ENCODE measurements around the gene CCIN.
"Not testable (repeated sequence)": the region's sequence is repeated elsewhere in the genome, so short reads cannot be mapped to it uniquely, and the experiment has no call there.

CCIN gene

GRCh38 chr9:36174731-36175130, 5.5 kb downstream of the CCIN start:
- TF ChIP-seq CTCF (IDR thresholded peaks at IDR 0.05): no peak
- peak; percentile 29 for DNase-seq
- Mint-ChIP-seq H3K4me1 (peaks cover 20% of the 10 kb centered on the region), H3K27me3 (ENCODE audit: low read depth, poor library complexity) (peaks cover 4% of the 10 kb centered on the region), H3K36me3 (ENCODE audit: low read depth) (no peaks in the 10 kb centered on the region), H3K9me3 (peaks cover 12% of the 10 kb centered on the region), H3K4me3 (no peak overlapping the region), H3K27ac (peak overlapping the region; percentile 81)

- not testable (repeated sequence) for DNase-seq; H3K4me3 Mint-ChIP-seq; H3K36me3 Mint-ChIP-seq (ENCODE audit: low read depth); H3K27me3 Mint-ChIP-seq (ENCODE audit: low read depth, poor library complexity); H3K27ac Mint-ChIP-seq
- H3K4me1 Mint-ChIP-seq: peaks cover 18% of the 10 kb centered on the region
- peaks cover 16% of the 10 kb centered on the region for H3K9me3 Mint-ChIP-seq
Measured at GRCh38 chr9:36175209-36175608, 6.0 kb downstream of the CCIN start.

GRCh38 chr9:36176496-36176895, 7.3 kb downstream of the CCIN start:
- H3K4me1 Mint-ChIP-seq: peaks cover 18% of the 10 kb centered on the region
- not testable (repeated sequence) for DNase-seq

GRCh38 chr9:36177571-36177970, 8.4 kb downstream of the CCIN start:
- Mint-ChIP-seq H3K4me1 (peaks cover 18% of the 10 kb centered on the region), H3K9me3 (peaks cover 38% of the 10 kb centered on the region), H3K4me3 (no peak overlapping the region), H3K27ac (no peak overlapping the region), H3K27me3 (ENCODE audit: low read depth, poor library complexity) (peaks cover 7% of the 10 kb centered on the region), H3K36me3 (ENCODE audit: low read depth) (no peaks in the 10 kb centered on the region)
- DNase-seq: no peak
- no peak for TF ChIP-seq CTCF (IDR thresholded peaks at IDR 0.05)

More at GRCh38 chr9:36176496-36176895, 7.3 kb downstream of the CCIN start:
- not testable (repeated sequence) for H3K4me3 Mint-ChIP-seq; H3K36me3 Mint-ChIP-seq (ENCODE audit: low read depth); H3K27ac Mint-ChIP-seq; H3K27me3 Mint-ChIP-seq (ENCODE audit: low read depth, poor library complexity)
- peaks cover 28% of the 10 kb centered on the region for H3K9me3 Mint-ChIP-seq

GRCh38 chr9:36180243-36180642, 11.1 kb downstream of the CCIN start:
- H3K4me1 Mint-ChIP-seq; H3K27me3 Mint-ChIP-seq (ENCODE audit: low read depth, poor library complexity); H3K36me3 Mint-ChIP-seq (ENCODE audit: low read depth); H3K4me3 Mint-ChIP-seq; DNase-seq; H3K27ac Mint-ChIP-seq: not testable (repeated sequence)
- peaks cover 38% of the 10 kb centered on the region for H3K9me3 Mint-ChIP-seq

GRCh38 chr9:36187414-36187813, 18.2 kb downstream of the CCIN start:
- H3K4me3 Mint-ChIP-seq: no peak overlapping the region
- peaks cover under 1% of the 10 kb centered on the region for H3K9me3 Mint-ChIP-seq
- H3K27ac Mint-ChIP-seq: no peak overlapping the region
- no peak for TF ChIP-seq CTCF (IDR thresholded peaks at IDR 0.05)
- no peak for DNase-seq
- peaks cover 30% of the 10 kb centered on the region for H3K4me1 Mint-ChIP-seq
- no peaks in the 10 kb centered on the region for H3K36me3 Mint-ChIP-seq (ENCODE audit: low read depth)
- peaks cover 6% of the 10 kb centered on the region for H3K27me3 Mint-ChIP-seq (ENCODE audit: low read depth, poor library complexity)

- no peak for DNase-seq
Measured at GRCh38 chr9:36188212-36188611, 19.0 kb downstream of the CCIN start.

More at GRCh38 chr9:36188212-36188611, 19.0 kb downstream of the CCIN start:
- H3K27me3 Mint-ChIP-seq (ENCODE audit: low read depth, poor library complexity): peaks cover 6% of the 10 kb centered on the region
- H3K27ac Mint-ChIP-seq: no peak overlapping the region
- H3K4me1 Mint-ChIP-seq: peaks cover 38% of the 10 kb centered on the region
- H3K36me3 Mint-ChIP-seq (ENCODE audit: low read depth): no peaks in the 10 kb centered on the region
- no peak for TF ChIP-seq CTCF (IDR thresholded peaks at IDR 0.05)
- no peaks in the 10 kb centered on the region for H3K9me3 Mint-ChIP-seq
- no peak overlapping the region for H3K4me3 Mint-ChIP-seq

All from nephron progenitor cell (in vitro differentiated cells).